ENCODE measurements around the gene ATP2B1. TPM values are rescaled to one million over a fixed set of nuclear protein-coding genes. Genes with fewer than 3 reads are reported as not detected.
A peak's percentile ranks its signal among the peaks of the same experiment; 100 is the strongest.

Gene ATP2B1
- total and polyA plus RNA-seq, 2 donors (not counting 1 experiment from before 2014, with no cell fraction given): 26.1 to 238 TPM

DNA sequence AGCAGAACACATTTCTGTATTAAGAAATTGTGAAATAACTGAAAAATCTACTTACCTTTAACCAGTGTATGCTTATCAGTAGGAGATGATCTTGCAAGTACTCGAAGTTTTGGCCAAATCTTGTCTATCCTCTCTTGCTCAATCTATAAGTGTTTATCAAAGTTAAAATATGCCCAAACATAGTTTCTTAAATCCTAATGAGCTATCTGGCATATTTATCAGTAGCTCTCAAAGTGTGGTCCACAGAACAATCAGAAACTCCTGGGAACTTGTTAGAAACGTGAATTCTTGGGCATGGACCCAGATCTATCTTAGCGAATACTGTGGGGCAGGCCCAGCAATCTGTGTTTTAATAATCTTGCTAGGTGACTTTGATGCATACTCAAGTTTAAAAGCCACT is 98.3 kb downstream of the ATP2B1 start:
- 100% methylated on average over 1 of the region's 3 CpGs for WGBS (ENCODE audit: insufficient coverage)
- CTCF ChIA-PET: interaction anchor here (1.2 kb wide), 1 partner anchor 11 kb away, joined by 3 read pairs; no protein-coding TSS in a partner anchor
- peak overlapping the region; percentile 27 for H3K27ac Mint-ChIP-seq
- intact Hi-C loops (cut with micrococcal nuclease): no loop called here
- H3K4me3 Mint-ChIP-seq: no peak overlapping the region
- Histone ChIP-seq H2AFZ (ENCODE audit: insufficient read depth, low read depth, low read length, poor library complexity, severe bottlenecking) (no peak overlapping the region), H3K36me3 (replicated peaks in 1 of 2; ENCODE audit: control extremely low read depth in 1 of 2, control insufficient read depth in 1 of 2, extremely low read depth in 1 of 2, insufficient read depth in 2 of 2, low read length in 1 of 2) (peaks cover 42 to 85% of the 10 kb centered on the region in 2 experiments), H4K20me1 (ENCODE audit: control insufficient read depth, insufficient read depth, low read length, poor library complexity, severe bottlenecking) (peaks cover 8% of the 10 kb centered on the region), H3K4me2 (replicated peaks; ENCODE audit: low read depth, low read length, poor library complexity, severe bottlenecking) (no peak overlapping the region), H3K79me2 (ENCODE audit: control insufficient read depth, insufficient read depth, low read length) (no peaks in the 10 kb centered on the region), H3K9me3 (ENCODE audit: control extremely low read depth in 1 of 3, control insufficient read depth in 2 of 3, insufficient read depth in 1 of 3, low read length in 2 of 3) (no peaks in the 10 kb centered on the region), H3K27me3 (replicated peaks in 1 of 4; ENCODE audit: control extremely low read depth in 1 of 4, control insufficient read depth in 3 of 4, insufficient read depth in 4 of 4, low read length in 3 of 4) (no peaks in the 10 kb centered on the region), H3K4me3 (ENCODE audit: control extremely low read depth in 1 of 5, extremely low read depth in 1 of 5, insufficient read depth in 1 of 5, low read depth in 2 of 5, low read length in 4 of 5) (no peak overlapping the region), H3K4me1 (ENCODE audit: control insufficient read depth in 2 of 2, insufficient read depth in 2 of 2, low read length in 2 of 2) (no peaks in the 10 kb centered on the region), H3K9ac (ENCODE audit: low read length) (no peak overlapping the region), H3K27ac (ENCODE audit: low read length in 2 of 2) (peak overlapping the region in 1 of 2 donors; percentile 29)
- no peak for DNase-seq
- H3K27me3 Mint-ChIP-seq: no peaks in the 10 kb centered on the region
- POLR2A ChIA-PET: no interaction called here
- no peak for ATAC-seq (ENCODE audit: low read depth)
- TF ChIP-seq, protein P1, sequence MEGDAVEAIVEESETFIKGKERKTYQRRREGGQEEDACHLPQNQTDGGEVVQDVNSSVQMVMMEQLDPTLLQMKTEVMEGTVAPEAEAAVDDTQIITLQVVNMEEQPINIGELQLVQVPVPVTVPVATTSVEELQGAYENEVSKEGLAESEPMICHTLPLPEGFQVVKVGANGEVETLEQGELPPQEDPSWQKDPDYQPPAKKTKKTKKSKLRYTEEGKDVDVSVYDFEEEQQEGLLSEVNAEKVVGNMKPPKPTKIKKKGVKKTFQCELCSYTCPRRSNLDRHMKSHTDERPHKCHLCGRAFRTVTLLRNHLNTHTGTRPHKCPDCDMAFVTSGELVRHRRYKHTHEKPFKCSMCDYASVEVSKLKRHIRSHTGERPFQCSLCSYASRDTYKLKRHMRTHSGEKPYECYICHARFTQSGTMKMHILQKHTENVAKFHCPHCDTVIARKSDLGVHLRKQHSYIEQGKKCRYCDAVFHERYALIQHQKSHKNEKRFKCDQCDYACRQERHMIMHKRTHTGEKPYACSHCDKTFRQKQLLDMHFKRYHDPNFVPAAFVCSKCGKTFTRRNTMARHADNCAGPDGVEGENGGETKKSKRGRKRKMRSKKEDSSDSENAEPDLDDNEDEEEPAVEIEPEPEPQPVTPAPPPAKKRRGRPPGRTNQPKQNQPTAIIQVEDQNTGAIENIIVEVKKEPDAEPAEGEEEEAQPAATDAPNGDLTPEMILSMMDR (IDR thresholded peaks at IDR 0.05): no peak
- no peak for TF ChIP-seq EZH2 (IDR thresholded peaks at IDR 0.05; ENCODE audit: borderline replicate concordance, insufficient read depth, low read depth, low read length, poor library complexity, severe bottlenecking)
- peaks cover 3% of the 10 kb centered on the region for H3K4me1 Mint-ChIP-seq
- no peaks in the 10 kb centered on the region for H3K9me3 Mint-ChIP-seq (ENCODE audit: insufficient read depth)

GRCh38 chr12:89603678-89604077 is 105.0 kb downstream of the ATP2B1 start:
- Histone ChIP-seq H3K4me3 (ENCODE audit: control extremely low read depth in 1 of 5, extremely low read depth in 1 of 5, insufficient read depth in 1 of 5, low read depth in 2 of 5, low read length in 4 of 5) (no peak overlapping the region), H3K9ac (ENCODE audit: low read length) (no peak overlapping the region), H3K79me2 (ENCODE audit: control insufficient read depth, insufficient read depth, low read length) (no peaks in the 10 kb centered on the region), H3K27me3 (replicated peaks in 1 of 4; ENCODE audit: control extremely low read depth in 1 of 4, control insufficient read depth in 3 of 4, insufficient read depth in 4 of 4, low read length in 3 of 4) (no peaks in the 10 kb centered on the region), H3K36me3 (replicated peaks in 1 of 2; ENCODE audit: control extremely low read depth in 1 of 2, control insufficient read depth in 1 of 2, extremely low read depth in 1 of 2, insufficient read depth in 2 of 2, low read length in 1 of 2) (peaks cover 11 to 73% of the 10 kb centered on the region in 2 experiments), H3K27ac (ENCODE audit: low read length in 2 of 2) (no peak overlapping the region), H3K4me1 (ENCODE audit: control insufficient read depth in 2 of 2, insufficient read depth in 2 of 2, low read length in 2 of 2) (no peaks in the 10 kb centered on the region), H4K20me1 (ENCODE audit: control insufficient read depth, insufficient read depth, low read length, poor library complexity, severe bottlenecking) (peaks cover 10% of the 10 kb centered on the region), H3K9me3 (ENCODE audit: control extremely low read depth in 1 of 3, control insufficient read depth in 2 of 3, insufficient read depth in 1 of 3, low read length in 2 of 3) (no peaks in the 10 kb centered on the region), H3K4me2 (replicated peaks; ENCODE audit: low read depth, low read length, poor library complexity, severe bottlenecking) (no peak overlapping the region), H2AFZ (ENCODE audit: insufficient read depth, low read depth, low read length, poor library complexity, severe bottlenecking) (no peak overlapping the region)
- ATAC-seq (ENCODE audit: low read depth) (no peak), DNase-seq (no peak)
- POLR2A ChIA-PET: interaction anchor here (0.6 kb wide), 1 partner anchor 20 kb away, joined by 3 read pairs; no protein-coding TSS in a partner anchor
- H3K27me3 Mint-ChIP-seq: no peaks in the 10 kb centered on the region
- intact Hi-C loops (cut with micrococcal nuclease): no loop called here
- CTCF ChIA-PET: interaction anchor here (0.9 to 1.3 kb wide), 2 partner anchors 60 to 346 kb away, joined by 3 read pairs; no protein-coding TSS in a partner anchor
- H3K27ac Mint-ChIP-seq: no peak overlapping the region
- no peak for TF ChIP-seq EZH2 (IDR thresholded peaks at IDR 0.05; ENCODE audit: borderline replicate concordance, insufficient read depth, low read depth, low read length, poor library complexity, severe bottlenecking)
- TF ChIP-seq, protein P1 (IDR thresholded peaks at IDR 0.05): no peak
- H3K4me1 Mint-ChIP-seq: peaks cover 7% of the 10 kb centered on the region
- H3K9me3 Mint-ChIP-seq (ENCODE audit: insufficient read depth): no peaks in the 10 kb centered on the region
- H3K4me3 Mint-ChIP-seq: no peak overlapping the region
- WGBS (ENCODE audit: insufficient coverage): 100% methylated on average over 3 of the region's 5 CpGs
